Uterus (tissue), 4 donors: ENCODE data around the gene SMCO3. TPM values are rescaled to one million over a fixed set of nuclear protein-coding genes. Genes with fewer than 3 reads are reported as not detected.

Experiments
- DNase-seq, 2 donors: peaks; one replicate each; pipeline ENCODE4 v3.0.0-alpha.2; 2019 to 2020
- H3K27ac ChIP-seq, 2 donors: fragments of 200-600 bp; sonication (generic); 1 replicate in 1 of 2; 2 replicates in 1 of 2; pipeline ENCODE4 v1.5.1; 2016 to 2018
- H3K27me3 ChIP-seq, 2 donors: fragments of 200-600 bp; sonication (generic); one replicate each; pipeline ENCODE4 v1.5.1; 2018 to 2019; ENCODE audit warnings: control low read depth in 1 of 2
- H3K36me3 ChIP-seq, 2 donors: fragments of 200-600 bp; sonication (generic); one replicate each; pipeline ENCODE4 v1.5.1; 2019; ENCODE audit warnings: control low read depth in 1 of 2
- H3K4me1 ChIP-seq, 2 donors: fragments of 200-600 bp; sonication (generic); one replicate each; pipeline ENCODE4 v1.5.1; 2018 to 2019; ENCODE audit warnings: control low read depth in 1 of 2
- H3K4me3 ChIP-seq, 2 donors: fragments of 200-600 bp; sonication (generic); 1 replicate in 1 of 2; 2 replicates in 1 of 2; pipeline ENCODE4 v1.5.1; 2018 to 2019; ENCODE audit warnings: mild to moderate bottlenecking in 1 of 2
- H3K9me3 ChIP-seq, 2 donors: fragments of 200-600 bp; sonication (generic); one replicate each; pipeline ENCODE4 v1.5.1; 2019; ENCODE audit warnings: control low read depth in 1 of 2
- CTCF ChIP-seq, 4 experiments: fragments of 200-600 bp in 2 of 4; fragments of 450-650 bp in 2 of 4; sonication (generic) in 2 of 4; IDR thresholded peaks; one replicate each; pipeline ENCODE4 v1.5.1; 2016 to 2019; ENCODE audit warnings: antibody characterized with exemption in 4 of 4, mild to moderate bottlenecking in 2 of 4, moderate library complexity in 1 of 4
- POLR2A ChIP-seq, 2 donors: fragments of 450-650 bp; IDR thresholded peaks; one replicate each; pipeline ENCODE4 v1.6.1; 2016; ENCODE audit warnings: antibody characterized with exemption in 2 of 2, mild to moderate bottlenecking in 1 of 2, moderate library complexity in 1 of 2
- intact Hi-C: fragments of 100-400 bp; cut with DNase I; formaldehyde crosslinking; loops from one replicate; pipeline ENCODE4 v1.15.1; 2023; ENCODE audit warnings: low total_unique reads
- total RNA-seq, 4 donors: library from RNA; depleted of rRNA in 3 of 4; stranded (reverse); fragments of >200 nt in 3 of 4; gene quantifications; one replicate each; pipeline versions ENCODE4 v1.1.0 to v1.2.4, GENCODE V29; 2014 to 2023
- donor health status: DM: yes; HTN: yes; CAD: no.

The SMCO3 gene
- total RNA-seq, 4 donors from 2014 or later: 2.9 TPM; not detected in 3

- TF ChIP-seq POLR2A (IDR thresholded peaks at IDR 0.05) (no peak), CTCF (IDR thresholded peaks at IDR 0.05) (no peak)
- intact Hi-C loops: no loop called here
- H3K4me1 ChIP-seq: peaks cover 0 to 3% of the 10 kb centered on the region in 2 donors
- no peaks in the 10 kb centered on the region for H3K36me3 ChIP-seq
- H3K27ac ChIP-seq: no peak overlapping the region
- no peak for DNase-seq
- H3K9me3 ChIP-seq: no peaks in the 10 kb centered on the region
- H3K27me3 ChIP-seq: no peaks in the 10 kb centered on the region
- no peak overlapping the region for H3K4me3 ChIP-seq
Measured at GRCh38 chr12:14852880-14853279, 38.9 kb upstream of the SMCO3 start.

- no peak for DNase-seq
- peaks cover 3 to 8% of the 10 kb centered on the region in 2 donors for H3K4me1 ChIP-seq
- no peaks in the 10 kb centered on the region for H3K9me3 ChIP-seq
- intact Hi-C loops: no loop called here
- no peak for TF ChIP-seq POLR2A (IDR thresholded peaks at IDR 0.05)
- no peak for TF ChIP-seq CTCF (IDR thresholded peaks at IDR 0.05)
- no peaks in the 10 kb centered on the region for H3K36me3 ChIP-seq
- H3K4me3 ChIP-seq: no peak overlapping the region
- H3K27ac ChIP-seq: peak overlapping the region in 1 of 2 donors; percentile 73
- H3K27me3 ChIP-seq: no peaks in the 10 kb centered on the region
Measured at GRCh38 chr12:14850929-14851663, 37.1 kb upstream of the SMCO3 start.

- Histone ChIP-seq H3K36me3 (no peaks in the 10 kb centered on the region), H3K4me3 (no peak overlapping the region), H3K27ac (peak overlapping the region; percentile 73 to 82), H3K4me1 (peaks cover 3 to 9% of the 10 kb centered on the region in 2 donors), H3K9me3 (no peaks in the 10 kb centered on the region), H3K27me3 (no peaks in the 10 kb centered on the region)
- no peak for TF ChIP-seq POLR2A (IDR thresholded peaks at IDR 0.05)
- TF ChIP-seq CTCF (IDR thresholded peaks at IDR 0.05): no peak
- intact Hi-C loops: loop anchor here (5.0 to 10.0 kb wide), 2 partner anchors 148 to 425 kb away; no protein-coding TSS in a partner anchor
- peak in 1 of 2 donors; percentile 38 for DNase-seq
Measured at GRCh38 chr12:14849661-14850060, 35.7 kb upstream of the SMCO3 start.

- no peaks in the 10 kb centered on the region for H3K36me3 ChIP-seq
- H3K27ac ChIP-seq: peak overlapping the region; percentile 53 to 73
- H3K9me3 ChIP-seq: no peaks in the 10 kb centered on the region
- H3K27me3 ChIP-seq: no peaks in the 10 kb centered on the region
- H3K4me1 ChIP-seq: peaks cover 0 to 9% of the 10 kb centered on the region in 2 donors
- no peak overlapping the region for H3K4me3 ChIP-seq
- DNase-seq: no peak
- intact Hi-C loops: loop anchor here (5.0 to 10.0 kb wide), 2 partner anchors 150 to 428 kb away; no protein-coding TSS in a partner anchor
- TF ChIP-seq CTCF (IDR thresholded peaks at IDR 0.05) (no peak), POLR2A (IDR thresholded peaks at IDR 0.05) (no peak)
Measured at GRCh38 chr12:14846876-14847580, 33.0 kb upstream of the SMCO3 start.
